ENCODE results near the gene RPUSD3.

The RPUSD3 gene

DNA sequence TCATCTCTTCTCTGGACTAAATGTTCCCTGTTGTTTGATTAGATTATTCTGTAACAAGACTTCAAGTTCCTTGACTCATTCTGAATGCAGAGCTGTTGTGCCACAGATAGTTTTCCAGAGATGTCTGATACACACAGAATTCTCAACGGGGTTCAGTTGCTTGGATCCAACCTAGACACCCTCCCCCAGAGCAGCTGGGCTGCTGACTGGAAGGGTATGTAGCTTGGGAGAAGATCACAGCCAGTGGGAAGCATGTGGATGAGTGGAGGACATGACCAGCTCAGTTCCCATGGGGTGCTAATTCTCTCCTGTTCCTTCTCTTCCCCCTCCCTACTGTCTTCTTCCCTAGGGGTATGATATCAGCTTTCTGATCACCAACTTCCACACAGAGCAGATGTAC, 40.3 kb downstream of the RPUSD3 start:
- DNase-seq, result no peak

DNA sequence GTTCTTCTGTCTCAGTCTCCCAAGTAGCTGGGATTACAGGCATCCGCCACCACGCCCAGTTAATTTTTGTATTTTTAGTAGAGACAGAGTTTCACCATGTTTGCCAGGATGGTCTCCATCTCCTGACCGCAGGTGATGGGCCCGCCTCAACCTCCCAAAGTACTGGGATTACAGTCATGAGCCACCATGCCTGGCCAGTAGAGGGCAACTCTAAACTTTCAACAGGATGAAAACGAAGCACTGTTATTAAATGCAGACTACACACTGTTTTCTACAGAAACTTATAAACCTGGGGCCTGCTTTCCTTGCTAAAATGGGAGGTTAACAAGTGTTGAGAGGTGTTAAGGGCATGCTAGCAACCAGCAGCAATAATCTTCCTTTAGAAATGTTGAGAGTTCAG, 43.3 kb downstream of the RPUSD3 start:
- DNase-seq, result no peak

DNA sequence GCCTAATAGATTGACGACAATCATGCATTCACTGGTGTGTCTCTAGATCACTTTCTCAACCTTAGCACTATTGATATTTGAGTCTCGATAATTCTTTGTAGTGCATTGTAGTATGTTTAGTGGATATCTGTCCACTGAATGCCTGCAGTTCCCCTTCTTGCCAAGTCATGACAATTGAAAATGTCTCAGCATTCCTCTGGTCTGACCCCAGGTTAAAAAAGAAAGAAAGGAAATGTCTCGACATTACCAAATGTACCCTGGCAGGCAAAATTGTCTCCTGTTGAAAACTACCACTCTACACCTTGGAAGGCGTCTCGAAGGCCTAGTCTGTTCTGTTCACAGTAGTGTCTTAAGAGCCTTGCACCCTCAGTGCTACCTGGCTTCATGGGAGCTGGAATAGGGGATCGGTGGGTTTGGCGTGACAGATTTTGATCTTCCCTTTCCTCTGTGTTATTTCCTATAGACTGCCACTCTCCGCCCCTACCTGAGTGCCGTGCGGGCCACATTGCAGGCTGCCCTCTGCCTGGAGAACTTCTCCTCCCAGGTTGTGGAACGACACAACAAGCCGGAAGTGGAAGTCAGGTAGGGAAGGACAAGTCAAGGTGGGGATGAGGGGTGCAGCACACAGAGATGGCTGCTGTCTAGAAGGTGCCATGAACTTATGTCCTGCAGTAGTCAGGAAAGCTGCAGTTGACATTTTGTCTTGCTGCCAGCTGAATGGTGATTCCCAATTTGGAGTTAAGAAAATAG, 46.4 kb downstream of the RPUSD3 start:
- no peak for DNase-seq

DNA sequence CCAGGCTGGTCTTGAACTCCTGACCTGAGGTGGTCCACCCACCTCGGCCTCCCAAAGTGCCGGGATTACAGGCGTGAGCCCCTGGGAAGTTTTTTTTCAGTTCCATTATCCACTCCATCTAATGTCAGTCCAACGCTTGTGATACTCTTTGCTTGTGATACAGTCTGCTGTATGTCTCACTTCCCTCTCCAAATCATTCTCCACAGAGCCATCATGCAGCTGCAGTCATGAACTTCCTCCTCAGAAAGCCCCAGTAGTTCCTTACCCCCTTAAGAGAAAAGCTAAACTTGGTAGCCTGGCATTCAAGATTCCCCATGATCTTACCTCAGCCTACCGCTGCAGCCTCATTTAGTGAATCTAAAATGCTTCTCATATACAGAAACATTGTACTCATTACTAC, 48.6 kb downstream of the RPUSD3 start:
- DNase-seq, result peak; percentile 78 to 88 (median 85)

DNA sequence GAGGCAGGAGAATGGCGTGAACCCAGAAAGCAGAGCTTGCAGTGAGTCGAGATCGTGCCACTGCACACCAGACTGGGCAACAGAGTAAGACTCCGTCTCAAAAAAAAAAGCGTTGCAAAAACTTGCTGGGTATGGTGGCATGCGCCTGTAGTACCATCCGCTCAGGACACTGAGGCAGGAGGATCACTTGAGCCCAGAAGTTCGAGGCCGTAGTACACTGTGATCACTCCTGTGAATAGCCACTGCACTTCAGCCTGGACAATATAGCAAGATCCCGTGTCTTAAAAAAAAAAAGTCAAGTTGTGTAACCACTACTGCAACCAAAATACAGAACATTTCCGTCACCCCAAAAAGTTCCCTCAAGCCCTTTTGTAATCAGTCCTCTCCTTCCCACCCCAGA, 49.4 kb downstream of the RPUSD3 start:
- DNase-seq, result no peak

DNA sequence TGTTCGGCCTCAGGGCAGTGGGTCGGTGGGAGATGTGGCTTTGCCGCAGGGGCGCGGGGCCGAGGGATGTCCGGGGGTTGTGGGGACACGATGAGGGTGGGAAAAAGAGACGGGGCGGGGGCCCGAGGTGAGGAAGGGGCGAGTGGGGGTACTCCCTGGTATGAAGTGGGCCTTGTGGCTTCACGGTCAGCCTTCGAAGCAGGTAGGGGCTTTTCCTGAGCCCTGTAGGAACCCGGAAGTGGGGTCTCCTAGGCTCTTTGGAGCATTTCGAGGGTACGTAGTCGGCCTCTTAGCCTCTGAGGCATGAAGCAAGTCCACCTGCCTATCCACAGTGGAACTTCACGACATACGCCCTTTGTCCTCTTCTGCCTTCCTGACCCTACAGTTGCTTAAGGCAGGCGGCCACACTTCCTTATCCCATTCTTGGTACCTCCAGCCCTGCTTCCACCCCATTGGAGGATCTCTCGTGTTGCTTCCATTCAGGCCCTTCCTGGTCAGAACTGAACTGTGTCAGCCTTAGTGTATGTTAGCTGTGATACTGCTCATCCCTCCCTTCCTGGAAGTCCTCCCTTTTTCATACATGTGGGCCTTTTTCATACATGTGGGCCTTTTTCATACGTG, 50.5 kb downstream of the RPUSD3 start:
- DNase-seq, result peak; percentile 63 to 73 (median 66)

DNA sequence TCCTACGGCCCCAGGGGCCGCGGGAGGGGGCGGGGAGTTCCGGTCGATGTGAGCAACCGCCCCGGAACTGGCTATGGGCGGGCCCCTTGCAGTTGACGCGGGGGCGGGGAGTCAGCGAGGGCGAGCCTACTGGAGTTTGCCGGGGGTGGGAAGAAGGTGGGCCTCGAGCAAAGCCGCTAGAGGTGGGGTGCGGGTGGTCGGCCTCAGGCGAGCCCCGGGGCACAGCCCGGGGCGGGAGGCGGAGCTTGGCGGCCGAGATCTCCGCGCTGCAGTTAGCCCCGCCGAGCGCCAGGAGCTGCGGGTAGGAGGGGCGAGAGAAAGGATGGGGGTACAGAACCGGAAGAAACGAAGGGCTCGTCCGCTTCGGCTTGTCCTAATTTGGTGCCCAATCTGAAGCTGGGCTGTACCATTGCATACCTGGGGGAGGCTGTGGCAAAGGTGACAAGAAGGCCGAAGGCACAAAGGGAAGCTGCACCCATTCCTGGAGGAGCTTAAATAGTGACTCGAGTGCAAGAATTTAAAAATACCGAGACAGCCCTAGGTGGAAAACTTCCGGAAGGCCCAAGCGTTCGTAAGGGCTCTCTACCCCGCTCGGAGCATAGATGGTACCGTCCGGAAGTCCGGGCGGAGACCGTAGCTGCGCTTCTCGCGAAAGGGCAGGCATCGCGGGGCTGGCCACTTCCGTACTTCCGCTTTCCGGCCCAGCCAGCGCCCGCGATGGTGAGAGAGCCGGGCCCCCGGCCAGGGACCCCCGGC, 51.2 kb downstream of the RPUSD3 start, which contains the start of the genes ARPC4 and TADA3:
ARPC4 (plus strand) TSS at position 678 of the 756 bp plus-strand sequence; CDS start at position 718, 40 bp downstream.
TADA3 (minus strand) TSS at position 69 of the 756 bp plus-strand sequence. CDS start 1,007 bp downstream, outside the sequence.
- DNase-seq, result peak; percentile 95 to 96 (median 96)

DNA sequence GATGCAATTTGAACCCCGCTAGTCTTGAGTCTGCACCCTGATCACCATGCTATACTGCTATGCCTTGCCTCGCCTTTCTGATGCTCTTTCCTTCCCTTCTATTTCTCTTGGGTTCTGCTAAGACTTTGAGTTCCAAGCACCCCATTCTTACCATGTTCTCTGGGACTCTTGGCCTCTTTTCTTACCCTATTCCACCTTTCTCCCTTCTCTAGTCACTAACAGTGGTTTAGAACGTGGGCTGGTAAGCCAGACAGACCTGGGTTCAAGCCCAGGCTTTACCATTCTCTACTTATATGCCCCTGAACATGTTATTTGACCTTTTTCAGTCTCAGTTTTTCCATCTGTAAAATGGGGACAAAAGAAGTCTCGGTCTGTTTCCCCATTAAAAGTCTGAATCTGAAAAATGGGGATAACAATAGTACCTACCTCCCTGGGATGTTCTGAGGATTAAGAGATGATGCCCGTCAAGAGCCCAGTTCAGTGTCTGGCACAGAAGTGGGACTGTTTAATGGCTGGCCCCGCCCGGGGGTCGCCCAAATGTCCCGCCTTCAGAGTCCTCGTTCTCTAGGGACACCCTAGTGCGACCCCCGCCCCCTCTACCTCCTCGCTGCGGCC, 51.9 kb downstream of the RPUSD3 start:
- no peak for DNase-seq

DNA sequence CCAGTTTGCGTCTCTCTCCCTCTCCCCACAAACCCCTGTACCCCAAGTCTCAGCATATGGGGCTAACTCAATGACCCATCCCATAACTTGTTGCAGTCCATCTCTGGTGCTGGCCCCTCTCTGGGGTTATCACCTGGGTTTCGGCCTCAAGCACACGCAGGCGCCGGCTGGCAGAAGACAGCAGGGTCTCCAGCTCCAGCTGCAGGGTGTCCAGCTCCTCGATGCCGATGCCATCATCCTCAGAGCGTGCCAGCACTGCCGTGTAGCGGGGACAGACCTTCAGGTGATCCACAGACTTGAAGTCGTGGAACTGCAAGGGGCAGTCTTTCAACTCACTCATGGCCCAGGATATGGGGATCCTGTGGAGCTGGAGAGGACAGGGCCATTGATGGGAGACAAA, 52.7 kb downstream of the RPUSD3 start:
- DNase-seq, result no peak

Measured in suppressor macrophage treated with lipopolysaccharide for 1 hour (primary cell).